Left hindlimb (tissue), 1 donor: Measurements from ENCODE around the gene RABEP1.
A peak's percentile ranks its signal among the peaks of the same experiment; 100 is the strongest.

Experiments
- DNase-seq: peaks from one replicate; pipeline ENCODE4 v3.0.0-alpha.2; 2018

The RABEP1 gene

DNA sequence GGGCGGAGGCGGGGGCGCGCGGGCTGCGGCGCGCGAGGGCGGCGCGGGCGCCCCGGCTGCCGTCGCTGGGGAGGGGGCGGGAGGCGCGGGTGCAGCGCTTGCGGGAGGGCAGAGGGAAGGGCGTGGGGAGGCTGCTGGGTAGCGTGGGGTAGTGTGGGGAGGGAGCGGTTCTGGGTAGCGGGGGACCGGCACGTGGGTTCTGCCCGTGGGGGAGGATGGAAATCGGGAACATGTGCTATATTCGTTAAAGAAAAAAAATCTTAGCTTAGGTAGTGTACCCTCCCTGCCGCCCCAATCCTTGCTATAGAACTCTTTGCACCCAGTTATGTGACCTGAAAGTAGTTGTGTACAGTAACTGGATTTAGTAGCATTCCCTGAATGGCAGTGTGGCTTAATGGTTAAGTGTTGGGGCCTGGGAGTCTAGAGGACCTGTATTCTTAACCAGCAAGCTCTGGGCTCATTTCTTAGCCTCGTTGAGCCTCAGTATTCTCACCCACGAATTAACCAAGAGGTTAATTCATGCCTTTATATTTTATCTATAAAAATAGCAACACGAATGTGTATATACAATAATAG is 646 bp downstream of the RABEP1 start:
- DNase-seq, result peak; percentile 34

DNA sequence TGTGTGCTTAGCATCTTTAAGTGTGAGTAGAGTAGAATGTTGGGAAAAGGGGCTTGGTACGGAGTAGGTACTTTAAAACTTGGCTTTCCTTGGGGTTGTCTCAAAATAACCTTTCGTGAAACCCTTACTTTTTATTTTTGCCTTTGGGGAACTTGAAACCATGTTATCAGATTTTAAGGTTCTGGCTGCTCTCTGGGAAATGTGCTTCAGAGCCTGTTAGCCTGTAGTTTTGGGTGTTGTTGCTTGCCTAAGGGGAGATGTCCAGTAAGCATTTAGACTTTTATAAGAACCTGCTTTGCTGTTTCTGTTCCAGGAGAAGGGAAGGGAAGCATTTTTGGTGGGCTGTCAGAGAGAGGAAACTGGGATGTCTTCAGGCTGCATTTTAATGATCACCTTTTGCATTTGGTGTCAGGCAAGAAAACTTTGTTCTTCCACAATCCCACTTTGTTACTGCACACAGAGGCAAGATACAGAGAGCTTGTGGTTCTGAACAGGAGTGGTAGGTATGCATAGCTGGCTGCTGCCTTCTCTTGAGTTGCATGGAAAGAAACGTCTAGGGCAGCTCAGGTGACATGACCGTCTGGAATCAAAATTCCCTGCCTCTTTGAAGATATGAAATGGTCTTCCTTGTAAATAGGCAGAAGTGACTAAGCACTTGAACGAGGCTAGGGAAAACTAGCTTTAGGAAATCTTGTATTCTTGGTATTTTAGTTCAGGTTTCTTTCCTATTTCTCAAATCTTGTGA is 1.7 kb downstream of the RABEP1 start:
- no peak for DNase-seq

DNA sequence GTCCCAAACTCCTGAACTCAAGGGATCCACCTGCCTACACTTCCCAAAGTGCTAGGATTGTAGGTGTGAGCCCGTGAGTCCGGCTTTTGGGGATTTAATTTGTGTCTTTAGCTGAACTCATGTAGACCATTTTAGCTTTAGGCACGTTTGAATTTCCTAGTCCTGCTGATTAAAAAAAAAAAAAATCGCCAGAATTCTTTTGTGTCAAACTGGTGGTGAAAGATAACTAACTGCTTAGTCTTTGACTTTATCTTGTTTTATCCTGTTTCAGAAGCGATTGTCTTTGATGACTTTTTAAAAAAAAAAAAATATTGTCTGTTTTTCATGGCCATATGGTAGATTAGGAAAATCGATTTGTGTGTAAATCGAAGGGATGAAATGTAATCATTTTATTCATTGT is 2.6 kb downstream of the RABEP1 start:
- DNase-seq, result no peak

GRCh38 chr17:5286846-5287245 is 4.8 kb downstream of the RABEP1 start:
- DNase-seq, result no peak

GRCh38 chr17:5291683-5292350 is 9.7 kb downstream of the RABEP1 start:
- no peak for DNase-seq

DNA sequence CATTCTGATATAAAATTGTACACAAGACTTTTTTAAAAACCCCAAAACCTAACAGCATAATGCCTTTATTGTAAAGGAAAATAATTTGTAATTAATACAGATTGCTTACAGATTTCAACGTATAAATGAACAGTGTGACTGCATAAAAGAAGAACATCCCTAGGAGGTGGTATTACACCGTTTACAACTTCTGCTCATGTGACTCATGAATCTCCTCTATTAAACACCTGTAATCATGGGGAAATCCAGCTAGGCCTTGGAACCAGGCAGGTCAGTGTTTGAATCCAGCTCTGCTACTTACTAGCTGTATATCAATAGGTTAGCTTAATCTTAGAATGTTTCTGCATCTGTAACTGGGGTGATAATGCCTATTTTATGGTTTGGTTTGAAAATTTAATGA is 15.2 kb downstream of the RABEP1 start:
- no peak for DNase-seq

DNA sequence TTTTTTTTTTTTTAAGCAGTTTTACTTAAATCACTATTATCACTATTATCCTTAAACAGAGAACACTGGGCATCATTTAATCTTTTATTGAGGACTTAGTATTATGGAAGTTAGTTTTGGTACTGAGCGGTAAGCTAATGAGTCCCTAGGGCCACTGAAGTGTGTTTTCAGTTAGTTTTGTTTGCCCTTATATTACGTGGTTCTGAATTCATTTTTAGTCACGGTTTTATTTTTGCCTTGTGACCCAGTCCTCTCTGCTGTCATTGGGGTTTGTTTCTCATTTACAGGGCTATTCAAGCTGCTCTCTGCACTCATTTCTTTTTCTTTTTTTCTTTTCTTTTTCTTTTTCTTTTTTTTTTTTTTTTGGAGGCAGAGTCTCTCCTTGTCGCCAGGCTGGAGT is 17.3 kb downstream of the RABEP1 start:
- no peak for DNase-seq

DNA sequence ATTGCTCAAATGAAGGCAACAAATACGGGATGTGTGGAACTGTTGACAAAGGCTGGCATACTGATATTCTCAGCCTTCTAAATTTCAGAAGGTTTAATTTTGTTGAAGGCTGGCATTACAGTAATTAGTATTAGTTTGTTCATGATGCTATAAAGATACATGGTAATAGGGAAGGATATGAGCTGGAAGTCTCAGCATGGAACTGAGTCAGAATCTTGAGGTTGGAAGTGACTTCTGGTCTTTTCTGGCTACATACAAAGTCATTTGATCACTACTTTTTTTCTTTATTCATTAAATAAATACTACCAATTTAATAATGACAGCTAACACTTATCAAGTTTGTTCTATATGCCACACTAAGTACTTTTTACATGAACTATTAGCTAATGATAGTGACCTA is 22.6 kb downstream of the RABEP1 start:
- no peak for DNase-seq

DNA sequence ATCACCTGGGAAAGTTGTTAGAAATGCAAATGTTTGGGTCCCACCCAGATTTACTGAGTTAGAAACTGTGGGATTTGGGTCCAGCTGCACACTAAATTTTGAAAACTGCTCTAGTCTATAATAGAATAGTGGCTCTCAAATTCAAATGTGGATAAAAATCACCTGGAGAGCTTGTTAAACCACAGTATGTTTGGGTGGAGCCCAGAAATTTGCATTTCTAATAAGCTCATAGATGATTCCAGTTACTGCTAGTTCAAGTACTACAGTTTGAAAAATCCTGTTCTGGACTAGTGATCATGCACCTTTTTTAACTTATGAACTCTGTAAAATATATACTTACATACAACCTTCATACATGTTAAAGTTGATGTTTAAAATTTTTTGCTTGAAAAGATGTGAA is 27.8 kb downstream of the RABEP1 start:
- no peak for DNase-seq

DNA sequence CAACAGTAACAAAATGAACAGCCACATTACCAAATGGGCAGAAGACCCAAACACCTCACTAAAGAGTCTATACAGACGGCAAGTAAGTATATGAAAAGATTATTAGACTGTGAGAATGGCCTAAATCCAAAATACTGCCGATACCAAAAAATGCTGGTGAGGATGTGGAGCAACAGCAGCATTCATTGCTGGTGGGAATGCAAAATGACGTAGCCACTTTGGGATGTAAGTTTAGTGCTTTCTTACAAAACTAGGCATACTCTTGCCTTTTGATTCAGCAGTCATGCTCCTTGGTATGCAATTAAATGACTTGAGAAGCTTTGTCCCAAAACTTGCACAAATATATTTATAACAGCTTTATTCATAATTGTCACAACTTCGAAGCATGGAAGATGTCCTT is 43.8 kb downstream of the RABEP1 start:
- no peak for DNase-seq

GRCh38 chr17:5329784-5330557 is 47.9 kb downstream of the RABEP1 start:
- DNase-seq, result no peak

- DNase-seq, result no peak
Observed at GRCh38 chr17:5330981-5331380, 48.9 kb downstream of the RABEP1 start.

DNA sequence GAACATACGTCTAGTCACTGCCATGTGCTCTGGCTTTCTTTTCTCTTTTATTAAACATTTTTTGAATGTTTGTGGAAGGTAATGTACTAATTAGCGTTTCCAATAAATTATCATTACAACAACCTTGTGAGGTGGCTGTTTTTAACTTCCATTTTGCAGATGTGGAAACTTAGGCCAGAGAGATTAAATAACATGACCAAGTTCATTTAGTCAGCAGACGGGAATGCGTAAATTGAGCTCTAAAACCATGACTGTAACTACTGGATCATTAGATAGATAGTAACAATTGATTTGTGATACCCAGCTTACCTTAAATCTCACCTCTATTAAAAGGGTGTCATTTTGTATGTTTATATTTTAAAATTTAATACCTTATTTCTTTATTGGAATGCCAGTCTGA is 49.4 kb downstream of the RABEP1 start:
- no peak for DNase-seq

GRCh38 chr17:5344914-5345313 is 62.8 kb downstream of the RABEP1 start:
- no peak for DNase-seq

DNA sequence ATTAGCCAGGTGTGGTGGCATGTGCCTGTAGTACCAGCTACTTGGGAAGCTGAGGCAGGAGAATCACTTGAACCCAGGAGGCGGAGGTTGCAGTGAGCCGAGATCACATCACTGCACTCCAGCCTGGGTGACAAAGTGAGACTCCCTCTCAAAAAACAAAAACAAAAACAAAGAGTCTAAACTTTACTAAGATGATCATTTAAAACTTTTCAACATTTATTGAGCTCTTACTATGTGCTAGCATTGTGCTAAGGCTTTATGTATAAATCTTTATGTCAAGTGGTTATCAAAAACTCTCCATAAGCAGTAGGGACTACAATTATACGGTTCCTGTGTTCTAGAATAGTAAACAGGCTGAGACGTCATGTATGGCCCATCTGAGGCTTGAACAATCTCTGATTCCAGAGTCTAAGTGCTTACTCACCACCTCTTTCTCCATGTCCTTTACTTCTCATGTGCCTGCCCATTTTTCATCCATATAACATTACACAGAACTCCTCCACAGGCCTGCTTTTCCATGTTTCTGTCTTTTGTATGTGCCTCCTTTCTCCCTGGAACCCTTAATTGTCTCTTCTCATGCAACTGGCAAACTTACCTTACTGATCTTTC is 70.7 kb downstream of the RABEP1 start:
- no peak for DNase-seq

GRCh38 chr17:5354310-5354709 is 72.2 kb downstream of the RABEP1 start:
- no peak for DNase-seq

GRCh38 chr17:5354886-5355415 is 72.9 kb downstream of the RABEP1 start:
- DNase-seq, result no peak

DNA sequence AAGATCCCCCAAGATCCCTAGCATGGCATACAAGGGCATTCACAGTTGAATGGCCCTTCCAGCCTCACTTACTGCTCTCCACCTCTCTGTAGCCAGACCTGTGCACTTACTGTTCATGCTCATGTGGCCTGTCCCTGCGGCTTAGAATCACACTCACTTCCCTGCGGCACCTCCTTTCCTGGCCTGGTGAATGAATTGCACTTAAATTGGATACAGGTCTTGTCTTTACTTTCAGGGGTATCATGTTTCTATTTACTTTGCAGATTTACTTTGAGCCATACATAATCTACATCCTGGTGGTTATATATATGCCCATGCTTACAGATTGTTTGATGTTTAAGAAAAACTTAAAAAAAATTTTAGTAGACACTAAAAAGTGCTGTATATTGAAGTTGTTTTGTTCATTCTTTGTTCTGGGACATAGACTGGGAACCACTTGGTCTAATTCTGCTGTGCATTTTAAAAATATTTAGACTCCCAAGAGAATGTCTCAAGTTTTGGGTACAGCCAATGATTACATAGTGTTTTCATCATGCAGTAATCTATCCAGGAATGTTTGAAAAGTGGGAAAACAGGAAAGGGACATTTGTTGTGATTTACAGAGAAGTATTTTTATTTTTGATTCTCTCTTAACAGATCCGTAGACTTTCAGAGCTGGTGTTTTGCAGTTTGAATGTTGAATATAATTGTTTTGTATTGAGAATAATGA is 73.5 kb downstream of the RABEP1 start:
- no peak for DNase-seq

DNA sequence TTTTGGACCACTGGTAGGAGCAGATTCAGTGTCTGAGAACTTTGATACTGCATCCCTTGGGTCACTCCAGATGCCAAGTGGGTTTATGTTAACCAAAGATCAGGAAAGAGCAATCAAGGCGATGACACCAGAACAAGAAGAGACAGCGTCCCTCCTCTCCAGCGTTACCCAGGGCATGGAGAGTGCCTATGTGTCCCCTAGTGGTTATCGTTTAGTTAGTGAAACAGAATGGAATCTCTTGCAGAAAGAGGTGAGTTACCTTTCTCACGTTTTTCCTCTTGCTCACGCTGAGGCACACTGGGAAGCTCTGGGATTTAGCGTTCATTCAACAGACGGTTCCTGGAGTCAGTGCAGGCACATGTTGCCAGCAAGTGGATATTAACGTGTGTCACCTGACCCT is 79.3 kb downstream of the RABEP1 start:
- DNase-seq, result no peak

DNA sequence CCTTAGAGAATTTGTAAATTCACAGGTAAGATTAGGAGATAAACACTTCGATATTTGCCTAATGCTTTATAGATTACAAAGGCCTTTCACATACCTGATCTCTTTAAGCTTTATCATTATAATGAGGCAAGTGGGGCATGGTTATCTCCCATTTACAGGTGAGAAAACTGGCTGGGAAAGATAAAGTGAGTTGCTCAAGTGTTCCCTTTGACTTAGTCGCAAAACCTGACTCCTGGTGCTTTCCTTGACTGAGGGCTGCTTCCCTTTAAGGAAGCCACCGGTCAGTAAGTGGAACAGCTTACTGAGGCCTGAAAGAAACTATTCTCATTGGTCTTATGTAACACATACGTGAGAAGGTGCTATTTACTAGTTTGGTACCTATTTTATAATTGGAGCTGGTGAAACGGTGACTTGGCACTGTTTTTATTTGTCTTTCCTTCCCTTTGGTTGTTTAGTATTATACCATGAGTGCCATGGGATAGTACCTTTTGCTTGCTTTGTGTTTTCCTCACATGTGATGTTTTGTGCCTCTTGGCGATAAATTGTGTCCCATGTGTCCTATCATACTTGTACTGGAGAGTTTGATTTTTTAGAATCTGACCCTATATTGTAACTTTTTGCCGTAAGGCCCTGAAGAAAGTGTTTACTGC is 80.2 kb downstream of the RABEP1 start:
- no peak for DNase-seq

DNA sequence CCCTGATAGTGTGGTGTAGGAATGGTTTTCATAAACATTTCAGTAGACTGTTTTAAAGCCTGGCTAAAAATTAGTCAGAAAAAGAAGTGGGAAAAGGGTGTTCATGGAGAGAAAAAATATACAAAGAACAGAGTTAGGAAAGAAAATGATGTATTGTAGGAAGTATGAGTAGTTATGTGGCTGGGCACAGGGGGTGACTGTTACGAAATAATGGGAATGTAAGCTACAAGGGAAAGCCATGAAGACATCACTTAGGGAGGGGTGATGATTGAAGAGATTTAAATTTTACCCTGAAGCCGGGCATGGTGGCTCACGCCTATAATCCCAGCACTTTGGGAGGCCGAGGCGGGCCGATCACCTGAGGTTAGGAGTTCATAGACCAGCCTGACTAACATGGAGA is 82.1 kb downstream of the RABEP1 start:
- no peak for DNase-seq

- DNase-seq, result no peak
Observed at GRCh38 chr17:5364696-5365095, 82.6 kb downstream of the RABEP1 start.
